AG10803 (cell line): ENCODE results near the gene CCDC182.

Source experiments
- DNase-seq: peaks from one replicate; pipeline ENCODE4 v3.0.0; 2010; ENCODE audit warnings: low read depth
- H3K4me3 ChIP-seq: 2 replicates; pipeline ENCODE4 v1.5.1; 2011; ENCODE audit warnings: mild to moderate bottlenecking, low read length, control low read depth
- TF ChIP-seq, protein P1 (sequence below): conservative IDR thresholded peaks from 2 replicates; pipeline ENCODE4 v1.5.1; 2011; ENCODE audit warnings: mild to moderate bottlenecking, low read length, control low read depth, inconsistent platforms

Gene CCDC182

DNA sequence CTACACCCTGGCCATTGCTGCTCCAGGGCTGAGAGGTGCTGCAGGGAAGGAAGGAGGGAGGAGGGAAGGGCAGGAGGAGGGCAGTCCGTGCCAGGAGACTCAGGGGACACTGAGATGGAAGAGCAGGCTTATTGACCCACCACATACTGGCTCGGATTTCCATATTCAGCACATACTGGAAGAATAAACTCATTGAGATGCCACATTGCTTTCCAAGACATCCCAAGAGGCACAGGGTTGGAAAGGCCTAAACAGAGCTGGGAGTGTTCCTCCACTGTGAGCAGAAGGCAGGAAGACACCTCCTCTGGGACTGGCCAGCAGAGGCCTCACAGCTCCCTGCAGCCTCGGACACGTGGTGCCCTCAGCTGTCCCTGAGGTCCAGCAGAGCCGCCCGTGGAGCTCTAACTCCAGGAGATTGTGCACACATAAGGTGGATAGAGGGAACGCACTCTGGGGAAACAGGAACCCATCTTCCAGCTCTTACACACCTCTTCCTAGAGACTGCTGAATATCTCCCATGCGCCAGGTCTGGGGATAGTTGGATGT lies 17.4 kb downstream of the CCDC182 start:
- DNase-seq, result no peak
- TF ChIP-seq, protein P1, sequence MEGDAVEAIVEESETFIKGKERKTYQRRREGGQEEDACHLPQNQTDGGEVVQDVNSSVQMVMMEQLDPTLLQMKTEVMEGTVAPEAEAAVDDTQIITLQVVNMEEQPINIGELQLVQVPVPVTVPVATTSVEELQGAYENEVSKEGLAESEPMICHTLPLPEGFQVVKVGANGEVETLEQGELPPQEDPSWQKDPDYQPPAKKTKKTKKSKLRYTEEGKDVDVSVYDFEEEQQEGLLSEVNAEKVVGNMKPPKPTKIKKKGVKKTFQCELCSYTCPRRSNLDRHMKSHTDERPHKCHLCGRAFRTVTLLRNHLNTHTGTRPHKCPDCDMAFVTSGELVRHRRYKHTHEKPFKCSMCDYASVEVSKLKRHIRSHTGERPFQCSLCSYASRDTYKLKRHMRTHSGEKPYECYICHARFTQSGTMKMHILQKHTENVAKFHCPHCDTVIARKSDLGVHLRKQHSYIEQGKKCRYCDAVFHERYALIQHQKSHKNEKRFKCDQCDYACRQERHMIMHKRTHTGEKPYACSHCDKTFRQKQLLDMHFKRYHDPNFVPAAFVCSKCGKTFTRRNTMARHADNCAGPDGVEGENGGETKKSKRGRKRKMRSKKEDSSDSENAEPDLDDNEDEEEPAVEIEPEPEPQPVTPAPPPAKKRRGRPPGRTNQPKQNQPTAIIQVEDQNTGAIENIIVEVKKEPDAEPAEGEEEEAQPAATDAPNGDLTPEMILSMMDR, result no peak
- no peak overlapping the region for H3K4me3 ChIP-seq

DNA sequence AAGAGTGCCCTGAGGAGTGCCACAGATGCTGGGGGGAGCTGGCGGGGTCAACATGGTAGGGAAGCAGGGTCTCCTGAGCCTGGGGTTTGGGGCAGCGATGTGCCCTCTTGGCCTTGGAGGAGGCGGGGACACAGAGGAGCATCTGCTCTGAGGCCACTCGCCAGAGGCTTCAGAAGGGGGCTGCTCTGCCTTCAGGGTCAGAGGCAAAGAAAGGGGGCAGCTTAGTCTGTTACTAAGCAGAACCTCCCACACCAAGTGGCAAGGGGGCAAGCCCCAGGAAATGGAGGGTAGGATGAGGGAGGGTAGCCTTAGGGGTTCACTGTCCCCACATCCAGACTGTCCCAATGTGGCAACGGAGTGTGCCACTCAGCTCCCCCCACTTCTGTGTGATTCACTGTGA lies 18.3 kb downstream of the CCDC182 start:
- TF ChIP-seq, protein P1, result no peak
- DNase-seq, result no peak
- no peak overlapping the region for H3K4me3 ChIP-seq

GRCh38 chr17:57726213-57726790 lies 18.8 kb downstream of the CCDC182 start:
- H3K4me3 ChIP-seq, result no peak overlapping the region
- TF ChIP-seq, protein P1, result no peak
- no peak for DNase-seq

DNA sequence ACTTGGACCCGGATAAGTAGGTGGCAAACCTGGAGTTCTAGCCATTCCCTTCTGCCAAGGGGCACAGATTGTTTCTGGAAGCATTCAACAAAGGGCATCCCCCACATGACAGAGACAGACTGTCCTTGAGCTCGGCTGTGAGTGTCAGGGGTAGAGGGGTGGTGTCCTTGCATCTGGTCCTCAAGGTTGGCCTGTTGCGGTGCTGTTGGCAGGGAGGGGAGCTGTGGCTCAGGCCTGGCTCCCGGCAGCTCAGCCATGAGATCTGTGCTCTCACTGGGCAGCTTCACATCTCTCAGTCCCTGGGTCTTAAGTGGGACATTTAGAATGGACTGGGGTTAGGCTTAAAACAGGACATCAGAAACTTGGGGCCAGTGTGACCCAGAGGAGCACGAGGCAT lies 20.4 kb downstream of the CCDC182 start:
- TF ChIP-seq, protein P1, result no peak
- DNase-seq, result no peak
- H3K4me3 ChIP-seq, result no peak overlapping the region

GRCh38 chr17:57724026-57724728 lies 20.9 kb downstream of the CCDC182 start:
- no peak for DNase-seq
- H3K4me3 ChIP-seq, result no peak overlapping the region
- TF ChIP-seq, protein P1, result no peak

- TF ChIP-seq, protein P1, result no peak
- DNase-seq, result no peak
- no peak overlapping the region for H3K4me3 ChIP-seq
These were observed 21.6 kb downstream of the CCDC182 start for GRCh38 chr17:57723427-57724025.

GRCh38 chr17:57722704-57723043 lies 22.4 kb downstream of the CCDC182 start:
- no peak for DNase-seq
- TF ChIP-seq, protein P1, result no peak
- no peak overlapping the region for H3K4me3 ChIP-seq
